GM23338 (cell line): ENCODE data around the gene ARL5C.

Experiments used
- CTCF ChIP-seq, 2 experiments: fragments of 200-600 bp in 1 of 2; sonication (generic) in 1 of 2; conservative IDR thresholded peaks; 2 replicates each; pipeline versions ENCODE4 v1.5.1 to v1.6.1; 2016 to 2017; ENCODE audit warnings: antibody characterized with exemption in 2 of 2, low read depth in 2 of 2, mild to moderate bottlenecking in 2 of 2, moderate library complexity in 1 of 2
- ETS1 ChIP-seq: IDR thresholded peaks from 2 replicates; pipeline ENCODE4 v1.6.1; 2016; ENCODE audit warnings: antibody characterized with exemption
- EZH2 ChIP-seq: fragments of 200-600 bp; sonication (generic); IDR thresholded peaks from one replicate; pipeline ENCODE4 v1.8.0; 2017; ENCODE audit warnings: antibody characterized with exemption, mild to moderate bottlenecking, low read depth; ENCODE audit not compliant: unreplicated experiment
- POLR2AphosphoS5 ChIP-seq: IDR thresholded peaks from 2 replicates; pipeline ENCODE4 v1.6.1; 2016; ENCODE audit warnings: antibody characterized with exemption, low read depth

- TF ChIP-seq CTCF (conservative IDR thresholded peaks at IDR 0.05; ENCODE audit: low read depth in 2 of 2): no peak
- no peak for TF ChIP-seq EZH2
- TF ChIP-seq ETS1: no peak
- no peak for TF ChIP-seq POLR2AphosphoS5
Observed at GRCh38 chr17:39208136-39208535, 42.2 kb upstream of the ARL5C start.
